Mesenchymal stem cell (in vitro differentiated cells and primary cell): ENCODE data around the gene LTBP2.

ENCODE experiments used
- DNase-seq: peaks from one replicate; pipeline ENCODE4 v3.0.0-alpha.2; 2013
- H2AFZ ChIP-seq: one replicate; pipeline ENCODE4 v1.6.1; 2013; ENCODE audit warnings: low read depth, mild to moderate bottlenecking, control low read depth, inconsistent platforms, low read length, moderate library complexity
- H2AK5ac ChIP-seq: 2 replicates; pipeline ENCODE4 v1.6.1; 2013; ENCODE audit warnings: low read length, moderate library complexity, mild to moderate bottlenecking, inconsistent platforms; ENCODE audit not compliant: severe bottlenecking
- H2BK120ac ChIP-seq: one replicate; pipeline ENCODE4 v1.6.1; 2013; ENCODE audit warnings: low read depth, mild to moderate bottlenecking, inconsistent platforms, low read length, moderate library complexity
- H2BK12ac ChIP-seq, 2 experiments: one replicate each; pipeline ENCODE4 v1.6.1; 2013; ENCODE audit warnings: inconsistent platforms in 2 of 2, low read length in 2 of 2, mild to moderate bottlenecking in 2 of 2, moderate library complexity in 2 of 2, control low read depth in 1 of 2
- H2BK15ac ChIP-seq: one replicate; pipeline ENCODE4 v1.6.1; 2013; ENCODE audit warnings: mild to moderate bottlenecking, low read depth, inconsistent platforms; ENCODE audit not compliant: poor library complexity, severe bottlenecking
- H2BK5ac ChIP-seq: 2 replicates; pipeline ENCODE4 v1.6.1; 2013; ENCODE audit warnings: low read depth, mild to moderate bottlenecking, low read length, control low read depth, inconsistent platforms; ENCODE audit not compliant: poor library complexity, severe bottlenecking
- H3K14ac ChIP-seq, 2 experiments: one replicate each; pipeline ENCODE4 v1.6.1; 2013; ENCODE audit warnings: inconsistent platforms in 2 of 2, low read length in 2 of 2, control low read depth in 1 of 2, mild to moderate bottlenecking in 1 of 2, moderate library complexity in 1 of 2
- H3K18ac ChIP-seq, 2 experiments: one replicate each; pipeline ENCODE4 v1.6.1; 2013; ENCODE audit warnings: inconsistent platforms in 2 of 2, low read length in 2 of 2, control low read depth in 1 of 2, low read depth in 1 of 2, mild to moderate bottlenecking in 1 of 2
- H3K23ac ChIP-seq, 2 experiments: one replicate each; pipeline ENCODE4 v1.6.1; 2013; ENCODE audit warnings: inconsistent platforms in 2 of 2, low read length in 2 of 2, mild to moderate bottlenecking in 2 of 2, moderate library complexity in 2 of 2, control low read depth in 1 of 2
- H3K27ac ChIP-seq: 2 replicates; pipeline ENCODE4 v1.5.1; 2013; ENCODE audit warnings: mild to moderate bottlenecking, moderate library complexity, low read length, control low read depth, inconsistent platforms; ENCODE audit not compliant: poor library complexity, severe bottlenecking
- H3K27me3 ChIP-seq, 2 experiments: 2 replicates each; pipeline versions ENCODE4 v1.6.1 to v1.7.0; 2013; ENCODE audit warnings: low read length in 2 of 2, mild to moderate bottlenecking in 2 of 2, moderate library complexity in 2 of 2, control low read depth in 1 of 2, inconsistent platforms in 1 of 2; ENCODE audit not compliant: control insufficient read depth in 1 of 2, insufficient read depth in 1 of 2
- H3K36me3 ChIP-seq, 2 experiments: 2 replicates each; pipeline versions ENCODE4 v1.6.1 to v1.7.0; 2013; ENCODE audit warnings: low read length in 2 of 2, control low read depth in 1 of 2, inconsistent platforms in 1 of 2, low read depth in 1 of 2, mild to moderate bottlenecking in 1 of 2; ENCODE audit not compliant: insufficient read depth in 2 of 2, control insufficient read depth in 1 of 2
- H3K4ac ChIP-seq, 2 experiments: one replicate each; pipeline ENCODE4 v1.6.1; 2013; ENCODE audit warnings: inconsistent platforms in 2 of 2, low read length in 2 of 2, mild to moderate bottlenecking in 2 of 2, moderate library complexity in 2 of 2, control low read depth in 1 of 2, low read depth in 1 of 2
- H3K4me1 ChIP-seq: 2 replicates; pipeline ENCODE4 v1.6.1; 2013; ENCODE audit warnings: low read depth, low read length, control low read depth; ENCODE audit not compliant: control insufficient read depth, insufficient read depth
- H3K4me2 ChIP-seq: 2 replicates; pipeline ENCODE4 v1.6.1; 2013; ENCODE audit warnings: low read length, mild to moderate bottlenecking, inconsistent platforms; ENCODE audit not compliant: poor library complexity, severe bottlenecking
- H3K4me3 ChIP-seq, 2 experiments: 2 replicates each; pipeline versions ENCODE4 v1.5.1 to v1.7.0; 2013; ENCODE audit warnings: low read length in 2 of 2, mild to moderate bottlenecking in 2 of 2, control low read depth in 1 of 2, low read depth in 1 of 2; ENCODE audit not compliant: insufficient read depth in 1 of 2
- H3K79me1 ChIP-seq: replicated peaks from 2 replicates; pipeline ENCODE4 v1.6.1; 2013; ENCODE audit warnings: mild to moderate bottlenecking, control low read depth, low read length, inconsistent platforms; ENCODE audit not compliant: poor library complexity, severe bottlenecking
- H3K9ac ChIP-seq: 2 replicates; pipeline ENCODE4 v1.7.0; 2013; ENCODE audit warnings: mild to moderate bottlenecking, low read length, moderate library complexity
- H3K9me3 ChIP-seq: 2 replicates; pipeline ENCODE4 v1.7.0; 2013; ENCODE audit warnings: mild to moderate bottlenecking, low read length; ENCODE audit not compliant: control insufficient read depth
- H4K8ac ChIP-seq: one replicate; pipeline ENCODE4 v1.6.1; 2013; ENCODE audit warnings: inconsistent platforms, mild to moderate bottlenecking, low read length, moderate library complexity
- H4K91ac ChIP-seq: one replicate; pipeline ENCODE4 v1.6.1; 2013; ENCODE audit warnings: mild to moderate bottlenecking, low read length, inconsistent platforms
- WGBS: methylation state at CpG from one replicate; pipeline ENCODE4 v1.1.7; 2013; ENCODE audit warnings: mixed read lengths; 5-methylcytosine and 5-hydroxymethylcytosine counted together

The LTBP2 gene

GRCh38 chr14:74612350-74613021 lies 449 bp upstream of the LTBP2 start:
- H3K23ac ChIP-seq: no peak overlapping the region
- H3K27me3 ChIP-seq: no peaks in the 10 kb centered on the region
- H3K4me3 ChIP-seq: peak overlapping the region; percentile 76 to 85
- H2AK5ac ChIP-seq: no peak overlapping the region
- peak overlapping the region; percentile 57 for H2AFZ ChIP-seq
- DNase-seq: peak; percentile 76
- peak overlapping the region; percentile 87 to 90 for H3K4ac ChIP-seq
- H3K4me1 ChIP-seq: peaks cover 51% of the 10 kb centered on the region
- peaks cover 0 to 11% of the 10 kb centered on the region in 2 experiments for H3K36me3 ChIP-seq
- H3K4me2 ChIP-seq: peak overlapping the region; percentile 90
- H4K91ac ChIP-seq: peak overlapping the region; percentile 85
- peak overlapping the region; percentile 89 for H2BK5ac ChIP-seq
- peak overlapping the region in 1 of 2 experiments; percentile 58 for H3K14ac ChIP-seq
- H3K79me1 ChIP-seq: peaks cover 3% of the 10 kb centered on the region
- peak overlapping the region; percentile 86 to 98 for H3K18ac ChIP-seq
- peak overlapping the region; percentile 83 for H3K9ac ChIP-seq
- 6% methylated on average over 61 of the region's 69 CpGs for WGBS
- H3K9me3 ChIP-seq: no peaks in the 10 kb centered on the region
- peak overlapping the region; percentile 63 to 81 for H2BK12ac ChIP-seq
- peak overlapping the region; percentile 66 for H2BK120ac ChIP-seq
- peak overlapping the region; percentile 85 for H4K8ac ChIP-seq
- peak overlapping the region; percentile 92 for H2BK15ac ChIP-seq
- peak overlapping the region; percentile 86 for H3K27ac ChIP-seq

- Histone ChIP-seq H2BK120ac (no peak overlapping the region), H3K23ac (no peak overlapping the region), H3K14ac (no peak overlapping the region), H3K4ac (peak overlapping the region in 1 of 2 experiments; percentile 4), H3K4me3 (peak overlapping the region; percentile 76 to 85), H3K79me1 (peaks cover 3% of the 10 kb centered on the region), H3K36me3 (peaks cover 0 to 11% of the 10 kb centered on the region in 2 experiments), H3K9ac (peak overlapping the region; percentile 83), H3K18ac (peak overlapping the region; percentile 60 to 75), H3K4me1 (peaks cover 45% of the 10 kb centered on the region), H2BK5ac (peak overlapping the region; percentile 89), H3K9me3 (no peaks in the 10 kb centered on the region), H3K27ac (peak overlapping the region; percentile 38), H2BK12ac (peak overlapping the region; percentile 5 to 23), H2AK5ac (peak overlapping the region; percentile 16), H2AFZ (no peak overlapping the region), H3K4me2 (peak overlapping the region; percentile 90), H3K27me3 (no peaks in the 10 kb centered on the region), H4K8ac (peak overlapping the region; percentile 69), H4K91ac (peak overlapping the region; percentile 20), H2BK15ac (peak overlapping the region; percentile 92)
- DNase-seq: no peak
- WGBS: 16% methylated on average over 60 of the region's 65 CpGs
Observed at GRCh38 chr14:74610866-74611649, 979 bp downstream of the LTBP2 start.

GRCh38 chr14:74610199-74610865 lies 1.7 kb downstream of the LTBP2 start:
- DNase-seq: no peak
- H3K4me1 ChIP-seq: peaks cover 42% of the 10 kb centered on the region
- peaks cover under 1% of the 10 kb centered on the region for H3K79me1 ChIP-seq
- peak overlapping the region; percentile 20 for H2AK5ac ChIP-seq
- H3K27me3 ChIP-seq: no peaks in the 10 kb centered on the region
- peak overlapping the region; percentile 20 for H4K91ac ChIP-seq
- H3K27ac ChIP-seq: peak overlapping the region; percentile 10
- H2AFZ ChIP-seq: no peak overlapping the region
- H3K4me3 ChIP-seq: peak overlapping the region; percentile 76 to 85
- H2BK120ac ChIP-seq: no peak overlapping the region
- H2BK12ac ChIP-seq: peak overlapping the region in 1 of 2 experiments; percentile 23
- peak overlapping the region; percentile 69 for H4K8ac ChIP-seq
- H2BK5ac ChIP-seq: no peak overlapping the region
- peak overlapping the region in 1 of 2 experiments; percentile 53 for H3K18ac ChIP-seq
- H3K36me3 ChIP-seq: peaks cover 0 to 13% of the 10 kb centered on the region in 2 experiments
- H2BK15ac ChIP-seq: no peak overlapping the region
- H3K4me2 ChIP-seq: peak overlapping the region; percentile 90
- H3K9me3 ChIP-seq: no peaks in the 10 kb centered on the region
- H3K4ac ChIP-seq: no peak overlapping the region
- H3K23ac ChIP-seq: no peak overlapping the region
- WGBS: 80% methylated on average over 26 of the region's 26 CpGs
- peak overlapping the region; percentile 83 for H3K9ac ChIP-seq
- H3K14ac ChIP-seq: no peak overlapping the region
